Fibroblast of the aortic adventitia (primary cell): ENCODE results near the gene ILRUN. TPM values are rescaled to one million over a fixed set of nuclear protein-coding genes. Genes with fewer than 3 reads are reported as not detected.
"Not testable (repeated sequence)": the region's sequence is repeated elsewhere in the genome, so short reads cannot be mapped to it uniquely, and the experiment has no call there.

Source experiments
- DNase-seq: peaks from one replicate; pipeline ENCODE4 v3.0.0-alpha.2; 2010; ENCODE audit warnings: low read depth
- H3K4me3 ChIP-seq: 2 replicates; pipeline ENCODE4 v1.5.1; 2011; ENCODE audit warnings: low read depth, mild to moderate bottlenecking, control low read depth, low read length, moderate library complexity
- CTCF ChIP-seq: IDR thresholded peaks from 2 replicates; pipeline ENCODE4 v1.5.1; 2011; ENCODE audit warnings: mild to moderate bottlenecking, low read length, control low read depth, inconsistent platforms; ENCODE audit not compliant: insufficient read depth
- total RNA-seq: library from RNA; depleted of rRNA; stranded (reverse); fragments of >200 nt; gene quantifications from 2 replicates; pipeline ENCODE4 v1.2.3, GENCODE V29; 2012; ENCODE audit warnings: low replicate concordance

Gene ILRUN
- total RNA-seq, 1 donor, result 39.0 TPM

GRCh38 chr6:34680802-34681515 is 15.6 kb downstream of the ILRUN start:
- H3K4me3 ChIP-seq, result no peak overlapping the region
- DNase-seq, result peak; percentile 38

GRCh38 chr6:34680313-34680712 is 16.3 kb downstream of the ILRUN start:
- not testable (repeated sequence) for DNase-seq, H3K4me3 ChIP-seq

More at GRCh38 chr6:34680802-34681515, 15.6 kb downstream of the ILRUN start:
- TF ChIP-seq CTCF, result no peak

- no peak overlapping the region for H3K4me3 ChIP-seq
- DNase-seq, result peak; percentile 43
- no peak for TF ChIP-seq CTCF
These were observed 16.9 kb downstream of the ILRUN start for GRCh38 chr6:34679552-34680253.

GRCh38 chr6:34676140-34676539 is 20.4 kb downstream of the ILRUN start:
- no peak overlapping the region for H3K4me3 ChIP-seq
- DNase-seq, result no peak
- no peak for TF ChIP-seq CTCF

- not testable (repeated sequence) for H3K4me3 ChIP-seq, DNase-seq
These were observed 21.6 kb downstream of the ILRUN start for GRCh38 chr6:34674930-34675329.

GRCh38 chr6:34674268-34674639 is 22.3 kb downstream of the ILRUN start:
- no peak for DNase-seq
- TF ChIP-seq CTCF, result no peak
- no peak overlapping the region for H3K4me3 ChIP-seq

GRCh38 chr6:34673064-34673463 is 23.5 kb downstream of the ILRUN start:
- TF ChIP-seq CTCF, result no peak
- no peak overlapping the region for H3K4me3 ChIP-seq
- no peak for DNase-seq

GRCh38 chr6:34672657-34673043 is 23.9 kb downstream of the ILRUN start:
- no peak for DNase-seq
- H3K4me3 ChIP-seq, result no peak overlapping the region
- TF ChIP-seq CTCF, result no peak
